Measurements from ENCODE around the gene RNU4-1. TPM values are rescaled to one million over a fixed set of nuclear protein-coding genes. Genes with fewer than 3 reads are reported as not detected.

Gene RNU4-1
- total RNA-seq, 1 experiment from 2014 or later = 2,759 TPM

- H3K27me3 Mint-ChIP-seq (ENCODE audit: unreplicated experiment) = peaks cover 13% of the 10 kb centered on the region
- CTCF ChIA-PET = interaction anchor here (0.5 to 1.7 kb wide), 21 partner anchors 9 to 1924 kb away, joined by 3 to 25 read pairs (median 4); partner anchors contain the start of genes POP5, PXN, RNU4-1 and RNU4-2
- H3K27ac Mint-ChIP-seq (ENCODE audit: unreplicated experiment) = peak within 1 kb of the TSS; percentile 88
- DNase-seq = peak; percentile 91
- no peak for TF ChIP-seq CTCF (IDR thresholded peaks at IDR 0.05; ENCODE audit: unreplicated experiment)
- no TSS peak for BruUV-seq (replicated peaks)
- no peaks in the 10 kb centered on the region for H3K9me3 Mint-ChIP-seq (ENCODE audit: low read depth, unreplicated experiment)
- intact Hi-C loops (cut with micrococcal nuclease; ENCODE audit: unreplicated experiment) = no loop called here
- H3K4me3 Mint-ChIP-seq (ENCODE audit: low read depth, unreplicated experiment) = peak within 1 kb of the TSS; percentile 94
- H3K36me3 Mint-ChIP-seq (ENCODE audit: insufficient read depth, unreplicated experiment) = peaks cover 13% of the 10 kb centered on the region
- peaks cover 15% of the 10 kb centered on the region for H3K4me1 Mint-ChIP-seq (ENCODE audit: low read depth, unreplicated experiment)
Observed at GRCh38 chr12:120301962-120302815, 9.2 kb upstream of the RNU4-1 start, which contains the start of gene SIRT4. TSS of gene SIRT4 (plus strand) at chr12:120302321. CDS start at chr12:120303562, 1,241 bp downstream.

- H3K4me1 Mint-ChIP-seq (ENCODE audit: low read depth, unreplicated experiment) = peaks cover 15% of the 10 kb centered on the region
- H3K27me3 Mint-ChIP-seq (ENCODE audit: unreplicated experiment) = no peaks in the 10 kb centered on the region
- no peaks in the 10 kb centered on the region for H3K36me3 Mint-ChIP-seq (ENCODE audit: insufficient read depth, unreplicated experiment)
- H3K4me3 Mint-ChIP-seq (ENCODE audit: low read depth, unreplicated experiment) = no peak overlapping the region
- intact Hi-C loops (cut with micrococcal nuclease; ENCODE audit: unreplicated experiment) = loop anchor here (5.0 kb wide), 1 partner anchor 175 kb away; the partner anchor contains the start of gene RAB35
- H3K27ac Mint-ChIP-seq (ENCODE audit: unreplicated experiment) = no peak overlapping the region
- DNase-seq = no peak
- TF ChIP-seq CTCF (IDR thresholded peaks at IDR 0.05; ENCODE audit: unreplicated experiment) = no peak
- H3K9me3 Mint-ChIP-seq (ENCODE audit: low read depth, unreplicated experiment) = no peaks in the 10 kb centered on the region
- CTCF ChIA-PET = interaction anchor here (0.6 to 2.8 kb wide), 6 partner anchors 22 to 688 kb away, joined by 3 to 53 read pairs (median 5); no protein-coding TSS in a partner anchor
- BruUV-seq (replicated peaks) = TSS peak; percentile 98
Observed at GRCh38 chr12:120292411-120292660, 701 bp downstream of the RNU4-1 start.

- peak; percentile 51 for DNase-seq
- CTCF ChIA-PET = interaction anchor here (0.6 to 2.8 kb wide), 7 partner anchors 12 to 204 kb away, joined by 3 to 53 read pairs (median 11); partner anchors contain the start of genes PLA2G1B, PXN, RPLP0 and SIRT4
- no peak overlapping the region for H3K27ac Mint-ChIP-seq (ENCODE audit: unreplicated experiment)
- no peaks in the 10 kb centered on the region for H3K36me3 Mint-ChIP-seq (ENCODE audit: insufficient read depth, unreplicated experiment)
- no TSS peak for BruUV-seq (replicated peaks)
- peaks cover 30% of the 10 kb centered on the region for H3K4me1 Mint-ChIP-seq (ENCODE audit: low read depth, unreplicated experiment)
- no peaks in the 10 kb centered on the region for H3K9me3 Mint-ChIP-seq (ENCODE audit: low read depth, unreplicated experiment)
- intact Hi-C loops (cut with micrococcal nuclease; ENCODE audit: unreplicated experiment) = loop anchor here (1.0 to 5.0 kb wide), 2 partner anchors 59 to 173 kb away; partner anchors contain the start of gene RAB35
- peaks cover 11% of the 10 kb centered on the region for H3K27me3 Mint-ChIP-seq (ENCODE audit: unreplicated experiment)
- no peak overlapping the region for H3K4me3 Mint-ChIP-seq (ENCODE audit: low read depth, unreplicated experiment)
- TF ChIP-seq CTCF (IDR thresholded peaks at IDR 0.05; ENCODE audit: unreplicated experiment) = no peak
Observed at GRCh38 chr12:120290609-120291305, 2.3 kb downstream of the RNU4-1 start.

GRCh38 chr12:120287491-120287890 is 5.5 kb downstream of the RNU4-1 start:
- no peak for TF ChIP-seq CTCF (IDR thresholded peaks at IDR 0.05; ENCODE audit: unreplicated experiment)
- Mint-ChIP-seq H3K27me3 (ENCODE audit: unreplicated experiment) (peaks cover 13% of the 10 kb centered on the region), H3K4me1 (ENCODE audit: low read depth, unreplicated experiment) (peaks cover 34% of the 10 kb centered on the region), H3K9me3 (ENCODE audit: low read depth, unreplicated experiment) (no peaks in the 10 kb centered on the region), H3K27ac (ENCODE audit: unreplicated experiment) (no peak overlapping the region), H3K4me3 (ENCODE audit: low read depth, unreplicated experiment) (no peak overlapping the region), H3K36me3 (ENCODE audit: insufficient read depth, unreplicated experiment) (no peaks in the 10 kb centered on the region)
- CTCF ChIA-PET = interaction anchor here (0.9 to 1.1 kb wide), 2 partner anchors 58 to 59 kb away, joined by 3 to 4 read pairs; no protein-coding TSS in a partner anchor
- DNase-seq = no peak
- intact Hi-C loops (cut with micrococcal nuclease; ENCODE audit: unreplicated experiment) = no loop called here
- no TSS peak for BruUV-seq (replicated peaks)

All from Calu3 (cell line).